ENCODE results near the gene HSPA1B. TPM values are rescaled to one million over a fixed set of nuclear protein-coding genes. Genes with fewer than 3 reads are reported as not detected.
A peak's percentile ranks its signal among the peaks of the same experiment; 100 is the strongest.
"Not testable (repeated sequence)": the region's sequence is repeated elsewhere in the genome, so short reads cannot be mapped to it uniquely, and the experiment has no call there.

The HSPA1B gene
- total RNA-seq, 1 experiment from 2014 or later: 147 TPM

GRCh38 chr6:31821301-31822035 lies 6.1 kb upstream of the HSPA1B start:
- CTCF ChIA-PET: interaction anchor here (1.2 kb wide), 1 partner anchor 48 kb away, joined by 3 read pairs; no protein-coding TSS in a partner anchor
- Histone ChIP-seq H3K27ac (ENCODE audit: low read length) (peak overlapping the region; percentile 94), H3K4me3 (ENCODE audit: low read depth in 2 of 2, low read length in 2 of 2) (peak overlapping the region; percentile 62 to 82), H3K9me3 (ENCODE audit: control insufficient read depth, insufficient read depth, low read depth, low read length) (no peaks in the 10 kb centered on the region), H3K4me1 (ENCODE audit: control insufficient read depth, insufficient read depth, low read length) (peaks cover 37% of the 10 kb centered on the region), H3K36me3 (ENCODE audit: control insufficient read depth, insufficient read depth, low read length) (no peaks in the 10 kb centered on the region; the same call in 1 of the 2 replicates), H3K27me3 (ENCODE audit: control insufficient read depth, insufficient read depth, low read length) (no peaks in the 10 kb centered on the region)
- intact Hi-C loops (cut with micrococcal nuclease; ENCODE audit: unreplicated experiment) (loop anchor here (10.0 kb wide), 1 partner anchor 47 kb away; the partner anchor contains the start of gene VWA7), in situ Hi-C loops (cut with HindIII; ENCODE audit: low pct_unique_long_range_greater_than_20kb, low sequenced_read_pairs) (no loop called here)
- peak; percentile 62 for TF ChIP-seq POLR2AphosphoS5 (IDR thresholded peaks at IDR 0.05; ENCODE audit: low read depth, low read length)
- 0 out of 2 replicates have a peak, but pooled peaks have one; percentile 3 for TF ChIP-seq SIN3A (IDR thresholded peaks at IDR 0.05; ENCODE audit: borderline replicate concordance, insufficient read depth, low read depth, low read length)
- TF ChIP-seq, protein P1, sequence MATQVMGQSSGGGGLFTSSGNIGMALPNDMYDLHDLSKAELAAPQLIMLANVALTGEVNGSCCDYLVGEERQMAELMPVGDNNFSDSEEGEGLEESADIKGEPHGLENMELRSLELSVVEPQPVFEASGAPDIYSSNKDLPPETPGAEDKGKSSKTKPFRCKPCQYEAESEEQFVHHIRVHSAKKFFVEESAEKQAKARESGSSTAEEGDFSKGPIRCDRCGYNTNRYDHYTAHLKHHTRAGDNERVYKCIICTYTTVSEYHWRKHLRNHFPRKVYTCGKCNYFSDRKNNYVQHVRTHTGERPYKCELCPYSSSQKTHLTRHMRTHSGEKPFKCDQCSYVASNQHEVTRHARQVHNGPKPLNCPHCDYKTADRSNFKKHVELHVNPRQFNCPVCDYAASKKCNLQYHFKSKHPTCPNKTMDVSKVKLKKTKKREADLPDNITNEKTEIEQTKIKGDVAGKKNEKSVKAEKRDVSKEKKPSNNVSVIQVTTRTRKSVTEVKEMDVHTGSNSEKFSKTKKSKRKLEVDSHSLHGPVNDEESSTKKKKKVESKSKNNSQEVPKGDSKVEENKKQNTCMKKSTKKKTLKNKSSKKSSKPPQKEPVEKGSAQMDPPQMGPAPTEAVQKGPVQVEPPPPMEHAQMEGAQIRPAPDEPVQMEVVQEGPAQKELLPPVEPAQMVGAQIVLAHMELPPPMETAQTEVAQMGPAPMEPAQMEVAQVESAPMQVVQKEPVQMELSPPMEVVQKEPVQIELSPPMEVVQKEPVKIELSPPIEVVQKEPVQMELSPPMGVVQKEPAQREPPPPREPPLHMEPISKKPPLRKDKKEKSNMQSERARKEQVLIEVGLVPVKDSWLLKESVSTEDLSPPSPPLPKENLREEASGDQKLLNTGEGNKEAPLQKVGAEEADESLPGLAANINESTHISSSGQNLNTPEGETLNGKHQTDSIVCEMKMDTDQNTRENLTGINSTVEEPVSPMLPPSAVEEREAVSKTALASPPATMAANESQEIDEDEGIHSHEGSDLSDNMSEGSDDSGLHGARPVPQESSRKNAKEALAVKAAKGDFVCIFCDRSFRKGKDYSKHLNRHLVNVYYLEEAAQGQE (IDR thresholded peaks at IDR 0.05; ENCODE audit: insufficient read depth in 1 of 2, low read depth in 2 of 2, low read length in 1 of 2): no peak
- POLR2A ChIA-PET: interaction anchor here (0.5 to 0.9 kb wide), 4 partner anchors 20 to 170 kb away, joined by 3 to 8 read pairs (median 4); no protein-coding TSS in a partner anchor
- ATAC-seq (peak; percentile 68), DNase-seq (ENCODE audit: low read depth, low spot score) (no peak)
- BruUV-seq (replicated peaks): no TSS peak

GRCh38 chr6:31822036-31822821 lies 5.3 kb upstream of the HSPA1B start:
- H3K4me1 ChIP-seq (ENCODE audit: control insufficient read depth, insufficient read depth, low read length): peaks cover 40% of the 10 kb centered on the region
- TF ChIP-seq POLR2AphosphoS5 (IDR thresholded peaks at IDR 0.05; ENCODE audit: low read depth, low read length) (no peak), SIN3A (IDR thresholded peaks at IDR 0.05; ENCODE audit: borderline replicate concordance, insufficient read depth, low read depth, low read length) (no peak), TCF7L2 (IDR thresholded peaks at IDR 0.05; ENCODE audit: low read depth, low read length) (peak; percentile 47; the same call in 1 of the 2 replicates)
- TF ChIP-seq, protein P1 (IDR thresholded peaks at IDR 0.05; ENCODE audit: insufficient read depth in 1 of 2, low read depth in 2 of 2, low read length in 1 of 2): no peak
- H3K27ac ChIP-seq (ENCODE audit: low read length): peak overlapping the region; percentile 98
- no peaks in the 10 kb centered on the region for H3K9me3 ChIP-seq (ENCODE audit: control insufficient read depth, insufficient read depth, low read depth, low read length)
- H3K4me3 ChIP-seq (ENCODE audit: low read depth in 2 of 2, low read length in 2 of 2): peak overlapping the region; percentile 62 to 82
- ChIA-PET CTCF (interaction anchor here (1.2 kb wide), 1 partner anchor 49 kb away, joined by 3 read pairs; no protein-coding TSS in a partner anchor), POLR2A (interaction anchor here (0.5 to 1.1 kb wide), 3 partner anchors 23 to 95 kb away, joined by 4 to 8 read pairs (median 4); no protein-coding TSS in a partner anchor)
- no TSS peak for BruUV-seq (replicated peaks)
- peak; percentile 30 for ATAC-seq
- no peaks in the 10 kb centered on the region for H3K27me3 ChIP-seq (ENCODE audit: control insufficient read depth, insufficient read depth, low read length)
- no peaks in the 10 kb centered on the region; the same call in 1 of the 2 replicates for H3K36me3 ChIP-seq (ENCODE audit: control insufficient read depth, insufficient read depth, low read length)
- DNase-seq (ENCODE audit: low read depth, low spot score): no peak
- in situ Hi-C loops (cut with HindIII; ENCODE audit: low pct_unique_long_range_greater_than_20kb, low sequenced_read_pairs) (no loop called here), intact Hi-C loops (cut with micrococcal nuclease; ENCODE audit: unreplicated experiment) (loop anchor here (10.0 kb wide), 1 partner anchor 47 kb away; the partner anchor contains the start of gene VWA7)

DNA sequence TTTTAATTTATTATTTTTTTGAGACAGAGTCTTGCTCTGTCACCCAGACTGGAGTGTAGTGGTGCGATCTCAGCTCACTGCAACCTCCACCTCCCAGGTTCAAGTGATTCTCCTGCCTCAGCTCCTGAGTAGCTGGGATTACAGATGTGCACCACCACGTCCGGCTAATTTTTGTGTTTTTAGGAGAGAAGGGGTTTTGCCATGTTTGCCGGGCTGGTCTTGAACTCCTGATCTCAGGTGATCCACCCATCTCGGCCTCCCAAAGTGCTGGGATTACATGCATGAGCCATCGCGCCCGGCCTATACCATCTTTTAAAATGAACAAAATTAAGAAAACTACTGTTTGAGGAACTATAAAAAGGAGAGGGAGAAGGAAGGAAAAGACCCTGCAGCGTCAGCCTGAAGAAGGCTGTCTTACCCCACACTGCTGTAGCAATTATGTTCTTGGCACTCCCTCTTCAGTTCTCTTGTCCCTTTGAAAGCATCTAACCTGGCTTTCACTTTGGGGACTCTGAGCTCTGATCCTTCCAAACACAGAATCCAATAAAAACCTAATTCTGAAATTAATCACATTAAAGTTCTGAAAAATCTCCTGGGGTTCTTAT lies 3.8 kb upstream of the HSPA1B start:
- H3K4me3 ChIP-seq (ENCODE audit: low read depth in 2 of 2, low read length in 2 of 2); BruUV-seq (replicated peaks); in situ Hi-C loops (cut with HindIII; ENCODE audit: low pct_unique_long_range_greater_than_20kb, low sequenced_read_pairs); H3K27me3 ChIP-seq (ENCODE audit: control insufficient read depth, insufficient read depth, low read length); DNase-seq (ENCODE audit: low read depth, low spot score); CTCF ChIA-PET; H3K36me3 ChIP-seq (ENCODE audit: control insufficient read depth, insufficient read depth, low read length); ATAC-seq; H3K9me3 ChIP-seq (ENCODE audit: control insufficient read depth, insufficient read depth, low read depth, low read length): not testable (repeated sequence)
- Histone ChIP-seq H3K4me1 (ENCODE audit: control insufficient read depth, insufficient read depth, low read length) (peaks cover 40% of the 10 kb centered on the region), H3K27ac (ENCODE audit: low read length) (peak overlapping the region; percentile 98; the same call in 1 of the 2 replicates)
- intact Hi-C loops (cut with micrococcal nuclease; ENCODE audit: unreplicated experiment): loop anchor here (10.0 kb wide), 1 partner anchor 49 kb away; the partner anchor contains the start of gene VWA7
- POLR2A ChIA-PET: interaction anchor here (1.1 kb wide), 1 partner anchor 96 kb away, joined by 4 read pairs; no protein-coding TSS in a partner anchor

All from Panc1 (cell line).